Fibroblast of skin of right quadriceps (primary cell): ENCODE data around the gene ASAH2B.
"Not testable (repeated sequence)": the region's sequence is repeated elsewhere in the genome, so short reads cannot be mapped to it uniquely, and the experiment has no call there.

Source experiments
- DNase-seq: peaks from one replicate; pipeline ENCODE4 v3.0.0-alpha.2; 2013

Gene ASAH2B

DNA sequence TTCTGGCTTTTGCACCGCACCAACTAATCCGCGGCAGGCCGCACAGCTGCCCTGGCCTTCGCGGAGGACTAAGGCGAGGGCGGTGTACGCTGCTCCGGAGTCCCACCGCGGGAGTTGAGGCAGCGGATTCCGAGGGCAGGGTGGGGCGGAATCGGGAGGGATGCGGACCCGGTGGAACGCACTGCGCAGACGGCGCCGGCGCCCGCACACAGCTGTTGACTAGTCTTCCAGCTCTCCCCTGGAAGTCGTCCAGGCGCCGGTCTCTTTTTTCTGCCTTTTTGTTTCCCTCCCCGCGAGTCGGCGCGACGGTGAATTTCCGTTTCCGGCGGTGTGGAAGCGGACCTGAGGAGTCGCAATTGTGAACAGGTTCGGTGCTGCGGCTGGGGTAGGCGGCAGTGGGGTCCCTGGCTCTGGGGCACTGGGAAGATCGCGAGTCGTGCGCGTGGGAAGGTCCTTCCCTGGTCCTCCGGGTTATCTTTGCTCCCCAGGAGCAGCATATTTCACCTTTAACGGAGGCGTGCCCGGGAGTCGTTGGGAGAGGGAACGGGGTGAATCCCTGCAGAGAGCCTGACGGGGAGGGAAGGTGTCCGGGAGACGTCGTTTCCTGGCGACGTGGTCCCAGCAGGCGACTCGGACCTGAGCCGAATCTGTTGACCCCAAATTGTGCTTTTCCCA lies at the start of gene ASAH2B:
Gene ASAH2B, plus strand, starts transcription at position 319 of the 675 bp plus-strand sequence. CDS start 5,195 bp downstream, outside the sequence.
- DNase-seq: peak; percentile 85

DNA sequence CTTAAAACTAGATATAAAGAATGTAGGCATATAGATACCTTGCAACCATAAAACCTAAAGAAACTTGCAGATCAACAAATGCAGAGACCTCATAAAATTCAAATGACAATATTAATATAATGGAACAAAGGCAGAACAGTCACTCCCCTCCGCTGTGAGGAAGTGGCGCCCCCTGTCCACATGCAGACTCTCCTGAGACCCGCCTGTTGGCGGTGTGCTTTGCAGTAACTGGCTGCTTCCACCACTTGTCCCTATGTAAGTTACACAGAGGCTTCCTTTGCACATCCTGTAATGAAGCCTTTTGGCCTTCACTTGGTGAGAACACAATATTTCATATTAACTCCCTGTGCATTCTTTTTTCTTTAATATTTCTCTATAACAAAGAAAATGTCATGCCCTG lies 41.9 kb upstream of the ASAH2B start:
- not testable (repeated sequence) for DNase-seq

DNA sequence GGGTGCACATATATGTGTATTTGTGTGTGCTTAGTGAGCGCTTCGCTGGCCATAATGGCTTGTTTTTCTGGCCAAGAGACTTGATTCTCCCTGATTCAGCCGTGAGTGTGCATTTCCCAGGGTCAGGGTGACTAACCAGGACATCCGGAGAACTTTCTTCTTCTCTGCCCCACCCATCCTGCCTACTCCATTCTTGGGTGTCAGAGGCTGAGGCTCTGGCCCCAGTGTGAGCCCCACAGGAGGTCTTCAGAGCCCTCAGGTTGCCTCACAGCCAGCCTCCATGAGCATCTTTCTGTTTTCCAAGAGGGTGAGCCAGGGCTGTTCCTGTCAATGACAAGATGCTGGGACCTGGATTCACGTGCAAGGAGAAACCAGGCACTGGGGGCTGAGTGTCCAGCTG lies 37.8 kb upstream of the ASAH2B start:
- DNase-seq: not testable (repeated sequence)

DNA sequence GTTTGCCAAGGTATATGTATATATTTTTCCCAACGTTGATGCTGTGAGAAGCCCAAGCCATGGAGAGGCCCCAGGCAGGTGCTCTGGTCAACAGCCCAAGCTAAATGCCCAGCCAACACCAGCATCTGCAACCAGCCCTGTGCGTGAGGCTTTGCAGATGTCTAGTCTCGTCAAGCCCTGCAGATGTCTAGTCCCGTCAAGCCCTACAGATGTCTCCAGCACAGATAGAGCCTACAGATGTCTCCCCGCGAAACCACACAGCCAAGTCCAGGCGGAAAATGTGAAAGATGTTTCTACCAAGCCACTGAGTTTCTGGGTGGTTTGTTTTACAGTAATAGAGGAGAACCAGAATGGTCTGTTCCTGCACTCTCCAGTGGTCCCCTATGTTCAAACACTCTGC lies 36.7 kb upstream of the ASAH2B start:
- DNase-seq: not testable (repeated sequence)

DNA sequence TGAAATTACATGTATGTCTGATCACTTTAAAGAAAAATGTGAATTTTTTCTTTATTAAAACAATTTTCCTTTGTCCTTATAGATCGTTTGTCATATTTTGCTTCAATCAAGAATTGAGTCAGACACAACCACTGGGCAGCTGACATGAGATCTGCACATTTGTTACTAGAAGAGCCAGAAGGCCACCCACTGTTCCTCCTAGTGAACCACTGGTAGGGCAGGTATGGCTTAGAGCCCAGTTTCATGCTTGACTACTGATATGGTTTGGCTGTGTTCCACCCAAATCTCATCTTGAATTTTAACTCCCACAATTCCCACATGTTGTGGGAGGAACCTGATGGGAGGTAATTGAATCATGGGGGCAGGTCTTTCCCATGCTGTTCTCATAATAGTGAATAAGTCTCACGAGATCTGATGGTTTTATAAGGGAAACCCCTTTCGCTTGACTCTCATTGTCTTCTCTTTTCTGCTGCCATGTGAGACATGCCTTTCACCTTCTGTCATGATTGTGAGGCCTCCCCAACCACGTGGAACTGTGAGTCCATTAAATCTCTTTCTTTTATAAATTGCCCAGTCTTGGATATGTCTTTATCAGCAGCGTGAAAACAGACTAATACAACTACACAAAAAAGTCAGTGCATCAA lies 35.2 kb upstream of the ASAH2B start:
- DNase-seq: peak; percentile 4

DNA sequence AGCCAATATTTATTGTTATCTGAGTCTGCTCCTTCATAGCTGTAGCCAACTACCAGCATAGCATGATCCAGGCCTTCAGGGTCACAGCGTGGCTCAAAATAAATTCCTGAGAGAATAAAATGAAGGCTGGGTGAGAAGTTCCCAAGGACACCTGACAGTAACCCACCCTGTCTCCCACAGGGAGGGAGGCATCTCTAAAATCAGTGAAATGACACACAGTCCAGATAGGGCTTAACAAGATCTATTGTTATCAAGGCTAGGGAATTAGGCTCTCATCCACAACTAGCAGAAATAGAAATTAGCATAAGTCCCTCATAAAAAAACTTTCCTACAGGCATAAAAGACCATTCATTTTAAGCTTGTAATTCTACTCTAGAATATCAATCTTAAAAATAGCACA lies 33.7 kb upstream of the ASAH2B start:
- not testable (repeated sequence) for DNase-seq

DNA sequence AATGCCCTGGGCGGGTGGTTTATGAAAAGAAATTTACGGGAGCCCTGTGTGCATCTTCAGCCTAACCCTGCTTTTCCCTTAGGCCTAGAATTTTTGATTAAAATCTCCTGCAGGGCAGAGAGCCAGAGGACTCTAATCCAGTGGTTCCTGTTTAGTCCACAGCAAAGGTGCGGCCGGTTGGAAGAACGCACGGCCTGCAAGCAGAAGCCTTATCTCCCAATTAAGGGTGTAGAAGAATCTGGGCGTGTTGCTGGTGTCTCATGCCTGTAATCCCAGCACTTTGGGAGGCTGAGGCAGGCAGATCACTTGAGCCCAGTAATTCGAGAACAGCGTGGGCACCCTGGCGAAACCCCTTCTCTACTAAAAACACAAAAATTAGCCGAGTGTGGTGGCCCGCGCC lies 29.5 kb upstream of the ASAH2B start:
- DNase-seq: not testable (repeated sequence)

DNA sequence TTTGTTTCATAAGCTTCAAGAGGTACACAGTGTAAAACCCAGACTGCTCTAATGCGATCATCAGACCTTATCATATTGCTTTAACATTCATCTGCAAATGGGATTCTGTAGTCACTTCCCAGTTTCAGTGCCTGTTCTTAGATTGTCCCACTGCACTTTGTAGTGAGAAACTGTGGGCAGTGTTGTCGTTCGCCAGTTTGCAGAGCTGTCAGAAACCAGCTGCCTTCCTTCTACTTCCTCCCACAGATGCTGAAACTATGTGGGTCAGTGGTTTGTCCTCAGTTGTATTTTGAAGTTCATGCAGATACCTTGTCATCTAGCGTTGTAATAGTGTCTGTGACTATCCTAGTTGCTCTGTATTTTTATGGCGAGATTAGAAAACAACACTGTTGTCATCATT lies 15.9 kb upstream of the ASAH2B start:
- not testable (repeated sequence) for DNase-seq

DNA sequence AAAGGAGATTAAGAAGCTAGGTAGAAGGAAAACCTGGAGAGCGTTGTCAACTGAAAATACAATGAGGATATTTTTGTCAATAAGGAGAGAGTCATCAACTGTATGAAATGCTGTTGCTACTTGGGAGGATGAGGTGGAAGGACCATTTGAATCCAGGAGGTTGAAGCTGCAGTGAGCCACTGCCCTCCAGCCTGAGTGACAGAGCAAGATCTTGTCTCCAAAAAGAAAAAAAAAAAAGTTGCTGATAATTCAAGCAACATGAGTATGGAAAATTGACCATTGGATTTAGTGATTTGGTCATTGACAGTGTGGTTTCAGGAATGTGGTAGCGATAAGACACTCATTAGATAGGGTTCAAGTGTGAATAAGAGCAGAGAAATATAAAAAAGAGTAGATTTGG lies 11.6 kb upstream of the ASAH2B start:
- not testable (repeated sequence) for DNase-seq

DNA sequence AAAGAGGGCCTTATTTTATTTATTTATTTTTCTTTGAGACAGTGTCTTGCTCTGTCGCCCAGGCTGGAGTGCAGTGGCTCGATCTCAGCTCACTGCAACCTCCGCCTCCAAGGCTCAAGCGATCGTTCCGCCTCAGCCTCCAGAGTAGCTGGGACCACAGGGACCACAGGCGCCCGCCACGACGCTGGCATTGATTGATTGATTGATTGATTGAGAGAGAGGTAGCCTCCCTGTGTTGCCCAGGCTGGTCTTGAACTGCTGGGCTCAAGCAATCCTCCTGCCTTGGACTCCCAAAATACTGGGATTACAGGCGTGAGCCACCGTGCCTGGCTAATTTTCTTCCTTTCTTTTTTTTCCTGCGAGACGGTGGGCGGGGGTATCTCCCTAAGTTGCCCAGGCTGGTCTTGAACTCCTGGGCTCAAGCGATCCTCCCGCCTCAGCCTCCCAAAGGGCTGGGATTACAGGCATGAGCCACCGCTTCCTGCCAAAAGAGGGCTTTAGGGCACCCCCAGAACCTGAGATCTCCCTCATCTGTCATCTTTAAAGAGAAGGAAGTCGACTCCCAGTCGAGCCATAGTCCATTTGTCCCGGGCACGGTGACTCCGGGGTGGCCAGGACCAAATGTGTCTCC lies 634 bp upstream of the ASAH2B start:
- DNase-seq: not testable (repeated sequence)

DNA sequence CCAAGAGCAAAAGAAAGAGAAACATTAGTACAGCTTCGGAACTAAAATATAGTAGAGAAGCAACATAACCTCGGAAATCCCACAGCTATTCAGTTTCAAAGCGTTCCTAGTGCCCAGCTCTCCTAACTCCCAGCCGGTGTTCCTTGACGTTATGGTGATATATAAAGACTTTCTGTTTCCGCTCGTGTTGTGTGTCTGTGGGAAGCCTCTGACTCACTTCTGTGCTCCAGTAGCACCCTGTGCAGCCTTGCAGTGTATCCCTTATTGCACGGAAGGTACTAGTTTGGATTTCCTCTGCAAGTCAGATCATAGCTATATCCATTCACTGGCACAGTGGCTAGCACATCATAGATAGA lies 535 bp downstream of the ASAH2B start:
- DNase-seq: peak; percentile 67

DNA sequence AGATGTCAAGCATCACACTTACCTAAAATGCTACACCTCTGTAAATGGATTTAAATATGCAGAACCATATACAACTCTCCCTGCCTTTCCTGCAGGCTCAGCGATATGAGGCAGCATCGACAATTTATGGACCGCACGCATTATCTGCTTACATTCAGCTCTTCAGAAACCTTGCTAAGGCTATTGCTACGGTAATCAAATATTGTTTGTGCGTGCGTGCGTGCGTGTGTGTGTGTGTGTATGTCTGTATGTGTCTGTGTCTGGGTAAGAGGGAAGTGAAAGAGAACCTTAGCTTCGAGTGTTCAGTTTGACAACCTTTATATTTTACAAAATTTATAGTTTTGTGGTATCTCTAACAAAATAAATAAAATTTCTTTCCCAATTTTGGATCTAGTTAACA lies 3.1 kb downstream of the ASAH2B start:
- not testable (repeated sequence) for DNase-seq

DNA sequence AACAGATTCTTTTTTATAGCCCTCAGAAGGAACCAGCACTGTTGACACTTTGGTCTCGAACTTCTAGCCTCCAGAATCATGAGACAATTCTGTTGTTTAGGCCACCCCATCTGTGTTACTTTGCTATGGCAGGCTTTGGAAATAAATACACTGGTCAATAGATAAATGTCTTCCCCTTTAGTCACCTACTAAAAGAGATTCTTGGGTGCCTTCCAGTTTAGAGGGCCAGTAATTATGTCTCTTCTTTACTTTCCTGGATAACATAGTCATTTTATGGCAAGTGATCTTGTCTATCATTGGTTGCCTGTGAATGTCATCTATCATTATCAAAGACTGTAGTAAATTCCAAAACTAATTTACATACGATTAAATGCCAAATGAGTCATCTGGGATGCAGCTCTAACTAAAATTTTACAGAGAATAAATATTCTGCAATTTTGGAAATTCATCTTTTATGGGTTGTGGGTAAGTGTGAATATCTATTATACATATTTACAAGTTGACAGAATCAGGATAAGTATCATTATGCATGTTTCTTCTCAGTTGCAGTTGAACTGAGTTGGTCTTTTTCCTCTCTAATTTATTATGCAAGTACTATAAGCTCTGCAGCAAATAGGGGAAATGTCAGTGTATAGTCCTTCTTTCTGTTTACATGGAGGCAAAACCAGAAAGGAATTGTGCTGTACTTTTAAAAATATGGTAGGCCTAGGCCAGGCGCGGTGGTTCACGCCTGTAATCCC lies 27.2 kb downstream of the ASAH2B start:
- peak; percentile 87 for DNase-seq

DNA sequence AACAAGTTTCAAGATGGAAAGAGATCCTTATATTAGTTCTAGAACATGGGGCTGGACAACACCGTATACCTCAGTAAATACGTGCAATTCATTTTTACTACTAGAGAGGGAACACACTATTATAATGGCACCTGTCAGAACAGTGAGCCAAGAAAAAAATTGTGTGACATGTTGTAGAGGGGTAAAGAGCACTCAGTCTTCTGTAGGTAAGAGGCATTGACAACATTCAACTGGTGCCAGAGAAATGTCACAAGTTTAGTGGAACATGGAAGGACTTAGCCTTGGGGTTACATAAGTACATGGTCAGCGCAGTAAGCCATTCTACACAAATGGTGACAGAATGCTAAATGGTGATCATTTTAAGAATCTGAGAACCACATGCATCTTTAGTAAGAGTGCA lies 32.3 kb downstream of the ASAH2B start:
- DNase-seq: not testable (repeated sequence)

DNA sequence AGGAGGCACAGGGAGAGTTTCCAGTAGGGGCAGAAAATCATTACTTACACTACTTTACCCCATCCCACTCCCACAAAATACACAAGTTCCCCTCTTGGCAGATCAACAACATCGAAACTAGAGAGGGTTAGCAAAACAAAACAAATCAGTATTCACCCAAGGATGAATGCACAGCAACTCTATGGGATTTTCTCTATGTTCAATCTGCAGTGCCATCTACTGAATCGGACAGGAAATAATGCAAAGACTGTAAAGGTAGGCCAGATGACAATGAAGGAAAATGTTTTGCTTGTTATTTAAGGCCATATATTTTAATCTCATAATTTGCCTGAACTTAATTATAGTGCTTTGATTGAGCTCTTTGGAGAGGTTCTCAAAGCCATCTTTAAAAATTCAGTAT lies 35.1 kb downstream of the ASAH2B start:
- not testable (repeated sequence) for DNase-seq

DNA sequence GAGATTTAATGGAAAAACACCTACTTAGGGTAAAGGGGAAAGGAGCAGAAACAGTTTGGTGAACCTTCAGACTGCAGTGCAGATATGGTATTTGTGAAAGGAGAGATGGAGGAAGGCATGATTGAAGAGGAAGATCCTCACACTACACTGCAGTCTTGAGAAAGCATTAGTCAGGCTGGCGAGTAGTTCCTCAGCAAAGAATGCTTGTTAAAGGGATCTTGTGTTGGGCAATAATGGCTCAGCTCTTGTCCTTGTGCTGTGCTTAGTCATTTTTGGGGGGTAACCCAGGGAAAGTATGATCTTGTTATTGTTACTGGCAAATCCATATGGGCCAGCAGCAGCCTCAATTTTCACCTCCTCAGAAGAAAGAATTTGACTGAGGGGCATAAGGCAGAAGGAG lies 40.3 kb downstream of the ASAH2B start:
- peak; percentile 19 for DNase-seq

DNA sequence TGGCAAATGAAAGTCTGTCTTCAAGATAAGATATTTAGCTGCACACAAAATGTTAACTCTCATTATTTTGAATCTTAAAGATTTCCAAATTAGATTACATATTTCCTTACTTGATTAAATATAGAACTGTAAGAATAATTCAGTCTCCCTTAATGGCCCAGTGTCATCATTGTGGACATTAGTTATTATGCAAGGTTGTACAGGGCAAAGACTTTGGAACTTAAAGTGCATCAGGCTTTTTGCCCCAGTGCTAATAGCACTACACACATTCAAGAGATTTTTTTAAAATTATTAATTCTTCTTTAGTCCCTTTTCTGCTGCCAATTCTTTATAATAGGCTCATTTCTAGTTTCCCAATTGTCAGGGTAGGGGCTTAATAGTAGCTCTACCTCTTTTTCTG lies 42.3 kb downstream of the ASAH2B start:
- DNase-seq: not testable (repeated sequence)

DNA sequence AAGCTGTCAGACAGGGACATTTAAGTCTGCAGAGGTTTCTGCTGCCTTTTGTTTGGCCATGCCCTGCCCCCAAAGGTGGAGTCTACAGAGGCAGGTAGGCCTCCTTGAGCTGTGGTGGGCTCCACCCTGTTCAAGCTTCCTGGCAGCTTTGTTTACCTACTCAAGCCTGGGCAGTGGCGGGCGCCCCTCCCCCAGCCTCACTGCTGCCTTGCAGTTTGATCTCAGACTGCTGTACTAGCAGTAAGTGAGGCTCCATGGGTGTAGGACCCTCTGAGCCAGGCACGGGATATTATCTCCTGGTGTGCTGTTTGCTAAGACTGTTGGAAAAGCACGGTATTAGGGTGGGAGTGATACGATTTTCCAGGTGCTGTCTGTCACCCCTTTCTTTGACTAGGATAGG lies 48.2 kb downstream of the ASAH2B start:
- DNase-seq: not testable (repeated sequence)

DNA sequence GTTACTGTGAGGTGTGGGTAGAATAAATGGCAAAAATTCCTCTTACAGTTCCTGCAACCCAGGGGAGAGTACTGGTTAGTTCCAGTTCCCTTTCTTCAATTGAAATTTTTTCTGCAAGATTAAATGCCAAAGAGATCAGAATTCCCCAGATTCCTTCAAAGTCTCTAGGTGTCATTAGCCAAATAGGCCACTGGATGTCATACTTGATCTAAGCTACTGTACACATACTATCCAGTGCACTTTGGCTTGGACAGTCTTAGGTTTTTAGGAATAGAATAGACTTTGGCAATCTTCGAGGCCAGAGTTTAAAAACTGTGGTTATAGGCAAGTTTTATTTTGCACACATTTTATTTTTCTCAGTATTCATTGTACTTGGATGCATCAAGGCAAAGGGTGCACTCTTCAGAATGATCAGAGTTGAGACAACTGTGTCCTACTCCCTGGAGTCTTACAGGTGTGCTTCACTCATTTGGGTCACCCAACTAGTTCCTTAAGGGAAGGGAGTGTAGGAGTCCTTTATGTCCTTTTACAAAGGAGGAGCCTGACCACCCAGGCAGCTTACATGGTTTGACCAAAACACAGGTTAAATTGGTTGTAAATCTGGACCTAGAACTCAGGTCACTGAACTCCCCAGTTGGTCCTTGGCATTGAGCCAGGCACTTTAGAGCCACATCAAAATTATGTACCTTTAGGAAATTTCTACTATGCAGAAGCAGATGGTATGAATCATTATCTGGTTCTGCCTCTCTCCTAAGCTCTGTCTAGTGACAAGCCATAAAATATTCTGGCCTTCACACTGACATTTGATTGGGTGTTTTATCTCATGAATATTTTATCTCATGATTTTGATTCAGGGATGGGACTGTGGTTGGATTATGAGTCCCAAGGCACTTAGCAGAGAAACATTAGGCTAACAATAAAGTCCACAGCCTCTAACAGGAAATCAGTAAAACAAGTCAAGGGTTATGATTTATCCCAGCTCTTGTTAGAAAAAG lies 49.5 kb downstream of the ASAH2B start:
- peak; percentile 41 for DNase-seq

DNA sequence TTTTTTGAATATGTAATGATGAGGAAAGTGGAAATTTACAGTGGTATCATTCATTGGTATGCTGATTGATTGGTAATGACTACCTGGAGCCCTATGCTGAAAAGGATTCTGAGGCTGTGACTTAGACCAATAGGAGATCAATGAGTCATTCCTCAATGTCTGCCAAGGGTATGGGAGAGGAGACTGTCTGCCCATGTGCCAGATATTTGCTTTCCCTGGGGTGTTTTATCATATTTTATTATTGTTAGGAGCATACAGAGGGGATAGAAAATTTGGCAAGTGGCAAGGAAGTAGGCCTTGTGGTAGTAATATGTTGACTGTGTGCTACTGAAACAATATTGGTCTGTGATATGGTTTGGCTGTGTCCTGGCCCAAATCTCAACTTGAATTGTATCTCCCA lies 54.8 kb downstream of the ASAH2B start:
- DNase-seq: no peak

DNA sequence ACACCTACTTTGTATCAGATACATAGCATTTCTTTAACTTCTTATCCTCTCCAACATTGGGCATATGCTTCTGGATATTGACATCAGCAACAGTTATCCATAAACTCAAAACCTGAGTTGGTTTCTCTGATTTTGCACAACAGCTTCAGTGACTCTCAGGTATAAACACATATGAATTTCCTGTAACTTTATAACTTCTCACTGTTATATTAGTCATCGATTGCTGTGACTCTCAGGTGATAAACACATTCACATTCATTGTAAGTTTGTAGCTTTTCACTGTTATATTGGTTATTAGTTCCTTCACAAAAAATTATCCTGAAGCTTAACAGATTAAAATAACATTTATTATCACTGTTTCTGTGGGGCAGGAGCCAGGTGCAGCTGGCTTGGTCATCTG lies 57.0 kb downstream of the ASAH2B start:
- DNase-seq: no peak

DNA sequence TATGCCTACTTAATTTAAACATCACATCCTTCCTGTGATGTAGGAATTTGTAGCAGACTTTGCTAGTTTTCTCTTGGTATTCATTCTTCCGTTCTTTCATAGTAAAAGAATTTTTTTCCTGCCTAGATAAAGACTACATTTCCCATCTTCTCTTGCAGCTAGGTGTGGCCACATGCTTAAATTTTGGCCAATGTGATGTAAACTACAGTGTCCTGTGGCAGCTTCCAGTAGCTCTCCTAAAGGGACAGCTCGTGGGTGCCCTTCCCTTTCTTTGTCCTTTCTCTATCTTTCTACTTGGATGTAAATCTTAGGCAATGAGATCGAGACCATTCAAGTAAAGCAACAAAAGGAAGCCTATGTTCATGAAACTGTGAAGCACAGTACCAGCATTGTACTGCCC lies 58.6 kb downstream of the ASAH2B start:
- DNase-seq: no peak
